Endothelial cell (in vitro differentiated cells): ENCODE measurements around the gene MYO3B. TPM values are rescaled to one million over a fixed set of nuclear protein-coding genes. Genes with fewer than 3 reads are reported as not detected.

ENCODE experiments used
- DNase-seq: peaks from one replicate; pipeline ENCODE4 v3.0.0; 2021; ENCODE audit warnings: low spot score
- H3K27ac Mint-ChIP-seq: one replicate; pipeline ENCODE4 v1.8.0; 2021; ENCODE audit warnings: mixed read lengths, inconsistent platforms; ENCODE audit not compliant: unreplicated experiment
- H3K27me3 Mint-ChIP-seq: one replicate; pipeline ENCODE4 v1.8.0; 2021; ENCODE audit warnings: mild to moderate bottlenecking, moderate library complexity, mixed read lengths, inconsistent platforms; ENCODE audit not compliant: unreplicated experiment
- H3K36me3 Mint-ChIP-seq: one replicate; pipeline ENCODE4 v1.8.0; 2021; ENCODE audit warnings: mild to moderate bottlenecking, low read depth, mixed read lengths, inconsistent platforms; ENCODE audit not compliant: unreplicated experiment
- H3K4me1 Mint-ChIP-seq: one replicate; pipeline ENCODE4 v1.8.0; 2021; ENCODE audit warnings: mild to moderate bottlenecking, mixed read lengths, inconsistent platforms; ENCODE audit not compliant: unreplicated experiment
- H3K4me3 Mint-ChIP-seq: one replicate; pipeline ENCODE4 v1.8.0; 2021; ENCODE audit warnings: mild to moderate bottlenecking, mixed read lengths, inconsistent platforms; ENCODE audit not compliant: unreplicated experiment
- H3K9me3 Mint-ChIP-seq: one replicate; pipeline ENCODE4 v1.8.0; 2021; ENCODE audit warnings: mixed read lengths, inconsistent platforms; ENCODE audit not compliant: unreplicated experiment
- total RNA-seq: library from RNA; stranded (reverse); fragmentation: NEBNext Ultra II Directional; extraction: Animal tissue kit (Norgen Biotek cat#: 25700); gene quantifications from one replicate; pipeline ENCODE4 v1.2.1, GENCODE V29; 2021; ENCODE audit not compliant: unreplicated experiment
- TF ChIP-seq, protein P1 (sequence below): fragments of 200-600 bp; sonication (generic); IDR thresholded peaks from one replicate; pipeline ENCODE4 v1.5.0; 2021; ENCODE audit warnings: antibody characterized with exemption; ENCODE audit not compliant: unreplicated experiment

Gene MYO3B
- total RNA-seq, 1 donor from 2014 or later = 1.3 TPM

DNA sequence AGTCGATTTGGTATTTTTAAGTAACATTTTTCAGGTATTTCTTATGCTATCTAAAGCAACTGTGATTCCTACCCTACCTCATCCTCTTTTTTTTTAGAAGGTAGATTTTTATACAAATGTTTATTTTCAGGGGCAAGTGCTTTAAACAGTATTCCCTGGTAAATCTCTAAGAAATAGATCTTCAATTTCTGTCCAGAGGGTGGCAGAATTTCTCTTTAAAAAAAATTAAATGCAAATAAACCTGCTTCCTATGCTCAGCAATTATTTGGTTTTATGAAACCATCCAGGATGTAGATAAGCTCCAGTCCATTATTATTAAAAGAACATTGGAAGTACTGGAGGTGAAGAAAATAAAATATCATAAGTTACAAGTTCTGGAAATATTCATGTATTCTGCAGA lies 191.9 kb downstream of the MYO3B start:
- H3K36me3 Mint-ChIP-seq = no peaks in the 10 kb centered on the region
- peaks cover 56% of the 10 kb centered on the region for H3K4me1 Mint-ChIP-seq
- no peak overlapping the region for H3K4me3 Mint-ChIP-seq
- H3K9me3 Mint-ChIP-seq = no peaks in the 10 kb centered on the region
- H3K27me3 Mint-ChIP-seq = peaks cover 4% of the 10 kb centered on the region
- TF ChIP-seq, protein P1, sequence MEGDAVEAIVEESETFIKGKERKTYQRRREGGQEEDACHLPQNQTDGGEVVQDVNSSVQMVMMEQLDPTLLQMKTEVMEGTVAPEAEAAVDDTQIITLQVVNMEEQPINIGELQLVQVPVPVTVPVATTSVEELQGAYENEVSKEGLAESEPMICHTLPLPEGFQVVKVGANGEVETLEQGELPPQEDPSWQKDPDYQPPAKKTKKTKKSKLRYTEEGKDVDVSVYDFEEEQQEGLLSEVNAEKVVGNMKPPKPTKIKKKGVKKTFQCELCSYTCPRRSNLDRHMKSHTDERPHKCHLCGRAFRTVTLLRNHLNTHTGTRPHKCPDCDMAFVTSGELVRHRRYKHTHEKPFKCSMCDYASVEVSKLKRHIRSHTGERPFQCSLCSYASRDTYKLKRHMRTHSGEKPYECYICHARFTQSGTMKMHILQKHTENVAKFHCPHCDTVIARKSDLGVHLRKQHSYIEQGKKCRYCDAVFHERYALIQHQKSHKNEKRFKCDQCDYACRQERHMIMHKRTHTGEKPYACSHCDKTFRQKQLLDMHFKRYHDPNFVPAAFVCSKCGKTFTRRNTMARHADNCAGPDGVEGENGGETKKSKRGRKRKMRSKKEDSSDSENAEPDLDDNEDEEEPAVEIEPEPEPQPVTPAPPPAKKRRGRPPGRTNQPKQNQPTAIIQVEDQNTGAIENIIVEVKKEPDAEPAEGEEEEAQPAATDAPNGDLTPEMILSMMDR = peak; percentile 57
- no peak overlapping the region for H3K27ac Mint-ChIP-seq
- DNase-seq = no peak

DNA sequence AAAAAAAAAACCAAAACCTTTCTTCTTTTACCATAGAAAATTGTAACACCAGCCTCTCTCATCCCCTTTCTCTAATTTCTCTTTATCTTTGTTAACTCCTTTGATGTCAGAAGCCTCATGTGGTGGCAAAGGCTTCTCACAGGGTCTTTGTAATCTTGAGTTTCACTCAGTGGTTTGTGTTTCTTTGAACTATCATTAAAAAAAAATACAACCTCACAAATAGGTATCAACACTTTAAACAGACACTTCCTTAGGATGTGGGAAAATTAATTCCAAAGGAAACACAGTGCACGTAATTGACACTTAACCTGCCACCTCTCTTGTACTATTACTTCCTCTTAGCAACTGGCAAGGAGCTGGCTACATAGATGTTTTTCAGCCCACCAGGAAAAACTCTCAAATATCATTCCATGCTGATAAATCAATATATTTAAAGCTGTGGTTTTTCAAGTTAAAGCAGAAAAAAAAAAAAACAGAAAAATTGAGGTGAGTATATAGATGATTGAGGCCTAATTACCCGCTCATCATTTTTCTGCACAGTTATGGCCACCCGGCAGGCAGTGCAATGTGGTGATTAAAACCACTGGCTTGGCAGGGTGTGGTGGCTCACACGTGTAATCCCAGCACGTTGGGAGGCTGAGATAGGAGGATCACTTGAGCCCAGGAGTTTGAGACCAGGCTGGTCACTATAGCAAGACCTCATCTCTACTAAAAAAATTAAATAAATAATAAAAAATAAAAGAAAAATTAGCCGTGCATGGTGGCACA lies 193.5 kb downstream of the MYO3B start:
- TF ChIP-seq, protein P1 = no peak
- Mint-ChIP-seq H3K4me1 (peaks cover 45% of the 10 kb centered on the region), H3K36me3 (no peaks in the 10 kb centered on the region), H3K27me3 (peaks cover 6% of the 10 kb centered on the region), H3K4me3 (no peak overlapping the region), H3K27ac (no peak overlapping the region), H3K9me3 (no peaks in the 10 kb centered on the region)
- no peak for DNase-seq

GRCh38 chr2:170375192-170375591 lies 197.2 kb downstream of the MYO3B start:
- H3K4me1 Mint-ChIP-seq = peaks cover 25% of the 10 kb centered on the region
- TF ChIP-seq, protein P1 = no peak
- no peak for DNase-seq
- H3K27me3 Mint-ChIP-seq = peaks cover 6% of the 10 kb centered on the region
- H3K27ac Mint-ChIP-seq = no peak overlapping the region
- H3K4me3 Mint-ChIP-seq = no peak overlapping the region
- no peaks in the 10 kb centered on the region for H3K9me3 Mint-ChIP-seq
- no peaks in the 10 kb centered on the region for H3K36me3 Mint-ChIP-seq

GRCh38 chr2:170377500-170378207 lies 199.7 kb downstream of the MYO3B start:
- no peaks in the 10 kb centered on the region for H3K36me3 Mint-ChIP-seq
- H3K27me3 Mint-ChIP-seq = peaks cover 6% of the 10 kb centered on the region
- no peak for DNase-seq
- peaks cover 20% of the 10 kb centered on the region for H3K4me1 Mint-ChIP-seq
- TF ChIP-seq, protein P1 = no peak
- H3K9me3 Mint-ChIP-seq = no peaks in the 10 kb centered on the region
- H3K4me3 Mint-ChIP-seq = no peak overlapping the region
- H3K27ac Mint-ChIP-seq = no peak overlapping the region

DNA sequence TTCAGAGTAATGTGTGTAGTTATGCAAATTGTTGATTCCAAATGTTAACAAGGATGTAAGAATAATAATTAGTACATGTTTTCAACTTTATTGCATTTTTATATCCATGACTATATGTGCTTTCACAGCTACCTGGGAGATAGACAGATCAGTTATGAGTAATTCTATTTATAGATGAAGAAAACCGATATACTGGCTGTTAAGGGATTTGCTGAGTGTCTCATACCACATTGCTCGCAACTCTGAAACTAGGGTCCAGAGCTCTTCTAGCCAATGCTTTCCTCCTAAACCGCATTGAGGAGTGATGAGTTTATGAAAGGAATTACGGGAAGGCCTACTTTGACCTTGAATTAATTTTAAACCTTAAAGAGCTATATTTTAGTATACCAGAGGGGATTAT lies 202.3 kb downstream of the MYO3B start:
- H3K27ac Mint-ChIP-seq = no peak overlapping the region
- H3K9me3 Mint-ChIP-seq = no peaks in the 10 kb centered on the region
- no peaks in the 10 kb centered on the region for H3K36me3 Mint-ChIP-seq
- H3K4me1 Mint-ChIP-seq = peaks cover 9% of the 10 kb centered on the region
- TF ChIP-seq, protein P1 = no peak
- DNase-seq = no peak
- peaks cover 3% of the 10 kb centered on the region for H3K27me3 Mint-ChIP-seq
- H3K4me3 Mint-ChIP-seq = no peak overlapping the region
